ENCODE data around the gene NYAP2.

Gene NYAP2

GRCh38 chr2:225602205-225602604, 202.7 kb downstream of the NYAP2 start:
- TF ChIP-seq, protein P1, sequence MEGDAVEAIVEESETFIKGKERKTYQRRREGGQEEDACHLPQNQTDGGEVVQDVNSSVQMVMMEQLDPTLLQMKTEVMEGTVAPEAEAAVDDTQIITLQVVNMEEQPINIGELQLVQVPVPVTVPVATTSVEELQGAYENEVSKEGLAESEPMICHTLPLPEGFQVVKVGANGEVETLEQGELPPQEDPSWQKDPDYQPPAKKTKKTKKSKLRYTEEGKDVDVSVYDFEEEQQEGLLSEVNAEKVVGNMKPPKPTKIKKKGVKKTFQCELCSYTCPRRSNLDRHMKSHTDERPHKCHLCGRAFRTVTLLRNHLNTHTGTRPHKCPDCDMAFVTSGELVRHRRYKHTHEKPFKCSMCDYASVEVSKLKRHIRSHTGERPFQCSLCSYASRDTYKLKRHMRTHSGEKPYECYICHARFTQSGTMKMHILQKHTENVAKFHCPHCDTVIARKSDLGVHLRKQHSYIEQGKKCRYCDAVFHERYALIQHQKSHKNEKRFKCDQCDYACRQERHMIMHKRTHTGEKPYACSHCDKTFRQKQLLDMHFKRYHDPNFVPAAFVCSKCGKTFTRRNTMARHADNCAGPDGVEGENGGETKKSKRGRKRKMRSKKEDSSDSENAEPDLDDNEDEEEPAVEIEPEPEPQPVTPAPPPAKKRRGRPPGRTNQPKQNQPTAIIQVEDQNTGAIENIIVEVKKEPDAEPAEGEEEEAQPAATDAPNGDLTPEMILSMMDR (conservative IDR thresholded peaks at IDR 0.05; ENCODE audit: control insufficient read depth, insufficient read depth, low read depth, low read length) = no peak
- H3K4me3 ChIP-seq (ENCODE audit: control insufficient read depth, low read depth, low read length) = no peak overlapping the region
- no peak for DNase-seq (ENCODE audit: low read depth)

GRCh38 chr2:225608136-225608535, 208.6 kb downstream of the NYAP2 start:
- TF ChIP-seq, protein P1 (conservative IDR thresholded peaks at IDR 0.05; ENCODE audit: control insufficient read depth, insufficient read depth, low read depth, low read length) = no peak
- H3K4me3 ChIP-seq (ENCODE audit: control insufficient read depth, low read depth, low read length) = no peak overlapping the region
- no peak for DNase-seq (ENCODE audit: low read depth)

DNA sequence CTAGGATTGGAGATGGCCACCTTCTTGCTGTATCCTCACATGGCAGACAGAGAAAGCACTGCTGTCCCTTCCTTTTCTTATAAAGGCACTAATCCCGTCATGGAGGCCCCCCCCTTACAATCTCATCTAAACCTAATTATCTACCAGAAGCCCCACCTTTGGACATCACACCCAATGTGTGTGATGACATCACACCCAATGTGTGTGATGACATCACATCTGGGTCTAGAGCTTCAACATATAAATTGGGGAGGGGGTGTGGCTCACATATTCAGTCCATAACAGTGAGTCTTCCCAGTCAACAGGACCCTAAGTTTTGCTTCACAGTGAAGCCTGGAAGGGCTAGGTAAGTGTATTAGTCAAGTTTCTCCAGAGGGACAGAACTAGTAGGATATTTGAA, 213.1 kb downstream of the NYAP2 start:
- H3K4me3 ChIP-seq (ENCODE audit: control insufficient read depth, low read depth, low read length) = no peak overlapping the region
- no peak for DNase-seq (ENCODE audit: low read depth)
- TF ChIP-seq, protein P1 (conservative IDR thresholded peaks at IDR 0.05; ENCODE audit: control insufficient read depth, insufficient read depth, low read depth, low read length) = no peak

DNA sequence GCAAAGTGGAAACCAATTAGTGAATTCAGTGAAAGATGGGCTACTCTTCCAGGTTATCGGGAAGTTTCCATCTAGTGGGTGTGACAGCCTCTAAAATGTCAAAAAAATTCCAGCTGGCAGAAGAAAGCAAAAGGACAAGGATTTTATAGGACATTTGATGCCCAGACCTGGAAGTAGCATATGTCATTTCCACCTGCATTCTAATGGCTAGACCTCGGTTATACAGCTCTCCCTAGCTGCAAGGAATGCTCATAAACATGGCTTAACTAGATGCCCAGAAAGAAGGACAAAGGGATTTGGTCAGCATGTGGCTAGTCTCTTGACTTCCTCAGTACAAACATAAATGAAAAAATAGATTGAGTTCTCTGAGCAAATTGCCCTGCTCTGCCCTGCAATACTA, 215.4 kb downstream of the NYAP2 start:
- no peak for DNase-seq (ENCODE audit: low read depth)
- TF ChIP-seq, protein P1 (conservative IDR thresholded peaks at IDR 0.05; ENCODE audit: control insufficient read depth, insufficient read depth, low read depth, low read length) = no peak
- H3K4me3 ChIP-seq (ENCODE audit: control insufficient read depth, low read depth, low read length) = no peak overlapping the region

DNA sequence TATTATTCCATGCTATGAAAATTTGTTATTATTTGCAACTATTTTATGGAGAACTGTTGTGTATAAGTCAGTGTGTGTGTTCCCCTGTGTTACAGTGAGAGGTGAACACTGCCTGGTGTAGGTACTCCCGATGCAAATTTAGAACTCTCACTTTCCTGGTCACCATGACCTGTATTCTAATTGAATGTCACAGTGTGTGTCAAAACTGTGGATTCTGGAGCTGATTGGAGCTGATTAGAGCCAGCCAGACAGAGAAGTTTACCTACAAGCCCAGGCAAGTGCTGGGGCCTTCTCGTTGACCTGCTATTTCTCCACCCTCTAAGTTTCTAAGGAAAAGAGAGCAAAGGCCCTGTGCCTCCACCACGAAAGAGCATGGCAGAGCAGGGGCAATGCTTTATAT, 216.0 kb downstream of the NYAP2 start:
- TF ChIP-seq, protein P1 (conservative IDR thresholded peaks at IDR 0.05; ENCODE audit: control insufficient read depth, insufficient read depth, low read depth, low read length) = no peak

GRCh38 chr2:225616372-225616771, 216.9 kb downstream of the NYAP2 start:
- no peak overlapping the region for H3K4me3 ChIP-seq (ENCODE audit: control insufficient read depth, low read depth, low read length)
- TF ChIP-seq, protein P1 (conservative IDR thresholded peaks at IDR 0.05; ENCODE audit: control insufficient read depth, insufficient read depth, low read depth, low read length) = no peak
- DNase-seq (ENCODE audit: low read depth) = no peak

More for the DNA sequence above, 216.0 kb downstream of the NYAP2 start:
- H3K4me3 ChIP-seq (ENCODE audit: control insufficient read depth, low read depth, low read length) = no peak overlapping the region
- DNase-seq (ENCODE audit: low read depth) = no peak

DNA sequence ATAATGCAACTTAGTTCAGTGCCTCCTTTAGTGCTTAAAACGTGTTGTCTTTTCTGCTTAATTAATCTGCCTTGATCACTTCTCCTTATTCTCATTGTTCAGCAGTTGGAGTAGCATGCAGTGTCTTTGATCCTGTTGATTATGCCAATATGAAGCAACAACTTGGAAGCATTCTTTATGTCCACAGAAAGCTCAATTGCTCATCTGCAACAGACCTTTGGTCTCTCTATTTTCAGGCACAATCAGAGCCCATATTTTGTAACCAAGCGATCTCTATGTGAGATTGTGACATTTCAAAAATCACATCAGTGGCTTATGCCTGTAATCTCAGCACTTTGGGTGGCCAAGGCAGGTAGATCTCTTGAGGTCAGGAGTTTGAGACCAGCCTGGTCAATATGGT, 217.3 kb downstream of the NYAP2 start:
- no peak for DNase-seq (ENCODE audit: low read depth)
- H3K4me3 ChIP-seq (ENCODE audit: control insufficient read depth, low read depth, low read length) = no peak overlapping the region
- TF ChIP-seq, protein P1 (conservative IDR thresholded peaks at IDR 0.05; ENCODE audit: control insufficient read depth, insufficient read depth, low read depth, low read length) = no peak

All from fibroblast of mammary gland (primary cell).